Heart right ventricle (tissue), 16 donors: ENCODE data around the gene DELE1. TPM values are rescaled to one million over a fixed set of nuclear protein-coding genes. Genes with fewer than 3 reads are reported as not detected.
A peak's percentile ranks its signal among the peaks of the same experiment; 100 is the strongest.

ENCODE experiments used
- ATAC-seq, 8 donors: fragments of 200-7000 bp; cut with Tn5 transposase; one replicate each; pipeline ENCODE4 v1.9.1; 2020; ENCODE audit warnings: mild to moderate bottlenecking in 8 of 8, moderate library complexity in 8 of 8, moderate number of reproducible peaks in 1 of 8
- DNase-seq, 2 donors: peaks; one replicate each; pipeline ENCODE4 v3.0.0-alpha.2; 2020
- H3K27ac ChIP-seq, 10 donors: fragments of 200-600 bp; sonication (generic) in 2 of 10; one replicate each; pipeline versions ENCODE4 v1.5.0 to v1.8.0; 2020 to 2022; ENCODE audit warnings: mild to moderate bottlenecking in 3 of 10
- H3K27me3 ChIP-seq, 7 donors: fragments of 200-600 bp; one replicate each; pipeline ENCODE4 v1.8.0; 2021 to 2022; ENCODE audit warnings: mild to moderate bottlenecking in 2 of 7
- H3K36me3 ChIP-seq, 9 donors: fragments of 200-600 bp; sonication (generic) in 1 of 9; one replicate each; pipeline versions ENCODE4 v1.5.0 to v1.8.0; 2020 to 2022; ENCODE audit warnings: mild to moderate bottlenecking in 2 of 9
- H3K4me1 ChIP-seq, 9 donors: fragments of 200-600 bp; sonication (generic) in 1 of 9; one replicate each; pipeline versions ENCODE4 v1.5.0 to v1.8.0; 2020 to 2022; ENCODE audit warnings: mild to moderate bottlenecking in 4 of 9
- H3K4me3 ChIP-seq, 10 donors: fragments of 200-600 bp; sonication (generic) in 2 of 10; one replicate each; pipeline versions ENCODE4 v1.5.0 to v1.8.0; 2020 to 2022; ENCODE audit warnings: mild to moderate bottlenecking in 7 of 10, moderate library complexity in 2 of 10
- H3K9me3 ChIP-seq, 11 donors: fragments of 200-600 bp in 10 of 11; sonication (generic) in 2 of 11; one replicate each; pipeline versions ENCODE4 v1.5.0 to v1.8.0; 2013 to 2022; ENCODE audit warnings: mild to moderate bottlenecking in 2 of 11, control low read depth in 1 of 11, moderate library complexity in 1 of 11
- WGBS, 2 donors: extraction: QIAGEN DNeasy Blood & Tissue Kit; methylation state at CpG; one replicate each; pipeline ENCODE4 v1.1.7; 2013; ENCODE audit warnings: inconsistent platforms in 1 of 2; 5-methylcytosine and 5-hydroxymethylcytosine counted together
- intact Hi-C, 10 donors: fragments of 100-400 bp; cut with DNase I; formaldehyde crosslinking; loops; one replicate each; pipeline versions ENCODE4 v1.11.1 to v1.14.2; 2022
- polyA plus RNA-seq, 2 donors: library from polyadenylated mRNA; stranded (reverse); fragments of 200-250 nt; gene quantifications; one replicate each; pipeline ENCODE4 v1.2.3, GENCODE V29; 2013
- total RNA-seq, 10 donors: library from RNA; stranded (reverse); fragmentation: NEBNext Ultra II Directional in 3 of 10; extraction: Animal tissue kit (Norgen Biotek cat#: 25700) in 3 of 10; gene quantifications; one replicate each; pipeline versions ENCODE4 v1.2.1 to v1.2.4, GENCODE V29; 2021 to 2023
- TF ChIP-seq, protein P1 (sequence below), 9 donors: fragments of 200-600 bp; sonication (generic) in 2 of 9; IDR thresholded peaks; one replicate each; pipeline versions ENCODE4 v1.5.0 to v1.8.0; 2021 to 2022; ENCODE audit warnings: antibody characterized with exemption in 9 of 9, mild to moderate bottlenecking in 5 of 9, moderate library complexity in 1 of 9
- donor health status: Arrhythmogenic right ventricular cardiomyopathy.
- donor health status: ischemic (EF 13 %, LVEDD 7.1; RV severe dilation, severe dysfunction).
- donor health status: healthy with polysubstance abuse.
- donor health status: DM: no; HTN: yes; CAD: no.
- donor health status: DM: no; HTN: no; CAD: no.
- donor health status: ischemic (EF 25% LVEDD 6.9; RV normal size, moderate dysfunction).
- donor health status: ischemic (EF 25% LVEDD 5.7; RV mildly dilated, moderate dysfunction).
- donor health status: healthy.
- donor health status: DM: yes; HTN: yes; CAD: no.
- donor health status: Ischemic cardiomyopathy.
- donor health status: ischemic (EF 35%, LVEDD 5.7; RV mildly dilated, moderate dysfunction).
- donor health status: nonischemic (EF 11% LVEDD 7.7; RV severe dilation, severe dysfunction).
- donor health status: DM: yes; HTN: yes; CAD: no.
- donor health status: PGD.
- donor health status: ischemic (EF 29% LVEDD 5.4; RV normal size, mild dysfunction).
- donor health status: nonischemic (EF 23%, LVEDD 6.1; RV moderate dilation, normal function).

DELE1 gene
- total and polyA plus RNA-seq, 12 donors = 50.1 to 192 (median 113) TPM

GRCh38 chr5:141958113-141958512 is 34.4 kb downstream of the DELE1 start, which contains the start of gene PCDH12:
PCDH12 (minus strand) TSS chr5:141958202; CDS start chr5:141957851, 351 bp downstream.
- WGBS, 2 donors = 17 to 31% methylated on average over 7 of the region's 7 CpGs
- intact Hi-C loops = loop anchor here in 8 of 10 donors (2.0 to 10.0 kb wide), 4 partner anchors 36 to 77 kb away; partner anchors contain the start of gene DELE1 (in 5 of the 8)
- Histone ChIP-seq H3K4me3 (peak within 1 kb of the TSS; percentile 25 to 60 (median 50)), H3K36me3 (peaks cover 0 to 4% (median 0%) of the 10 kb centered on the region in 9 donors), H3K27me3 (no peaks in the 10 kb centered on the region), H3K27ac (peak within 1 kb of the TSS; percentile 59 to 89 (median 83)), H3K4me1 (peaks cover 5 to 67% (median 46%) of the 10 kb centered on the region in 9 donors), H3K9me3 (no peaks in the 10 kb centered on the region)
- DNase-seq = peak; percentile 68 to 83
- peak; percentile 58 to 82 (median 72) for ATAC-seq
- TF ChIP-seq, protein P1, sequence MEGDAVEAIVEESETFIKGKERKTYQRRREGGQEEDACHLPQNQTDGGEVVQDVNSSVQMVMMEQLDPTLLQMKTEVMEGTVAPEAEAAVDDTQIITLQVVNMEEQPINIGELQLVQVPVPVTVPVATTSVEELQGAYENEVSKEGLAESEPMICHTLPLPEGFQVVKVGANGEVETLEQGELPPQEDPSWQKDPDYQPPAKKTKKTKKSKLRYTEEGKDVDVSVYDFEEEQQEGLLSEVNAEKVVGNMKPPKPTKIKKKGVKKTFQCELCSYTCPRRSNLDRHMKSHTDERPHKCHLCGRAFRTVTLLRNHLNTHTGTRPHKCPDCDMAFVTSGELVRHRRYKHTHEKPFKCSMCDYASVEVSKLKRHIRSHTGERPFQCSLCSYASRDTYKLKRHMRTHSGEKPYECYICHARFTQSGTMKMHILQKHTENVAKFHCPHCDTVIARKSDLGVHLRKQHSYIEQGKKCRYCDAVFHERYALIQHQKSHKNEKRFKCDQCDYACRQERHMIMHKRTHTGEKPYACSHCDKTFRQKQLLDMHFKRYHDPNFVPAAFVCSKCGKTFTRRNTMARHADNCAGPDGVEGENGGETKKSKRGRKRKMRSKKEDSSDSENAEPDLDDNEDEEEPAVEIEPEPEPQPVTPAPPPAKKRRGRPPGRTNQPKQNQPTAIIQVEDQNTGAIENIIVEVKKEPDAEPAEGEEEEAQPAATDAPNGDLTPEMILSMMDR (IDR thresholded peaks at IDR 0.05) = peak in 2 of 9 donors; percentile 10 to 16

DNA sequence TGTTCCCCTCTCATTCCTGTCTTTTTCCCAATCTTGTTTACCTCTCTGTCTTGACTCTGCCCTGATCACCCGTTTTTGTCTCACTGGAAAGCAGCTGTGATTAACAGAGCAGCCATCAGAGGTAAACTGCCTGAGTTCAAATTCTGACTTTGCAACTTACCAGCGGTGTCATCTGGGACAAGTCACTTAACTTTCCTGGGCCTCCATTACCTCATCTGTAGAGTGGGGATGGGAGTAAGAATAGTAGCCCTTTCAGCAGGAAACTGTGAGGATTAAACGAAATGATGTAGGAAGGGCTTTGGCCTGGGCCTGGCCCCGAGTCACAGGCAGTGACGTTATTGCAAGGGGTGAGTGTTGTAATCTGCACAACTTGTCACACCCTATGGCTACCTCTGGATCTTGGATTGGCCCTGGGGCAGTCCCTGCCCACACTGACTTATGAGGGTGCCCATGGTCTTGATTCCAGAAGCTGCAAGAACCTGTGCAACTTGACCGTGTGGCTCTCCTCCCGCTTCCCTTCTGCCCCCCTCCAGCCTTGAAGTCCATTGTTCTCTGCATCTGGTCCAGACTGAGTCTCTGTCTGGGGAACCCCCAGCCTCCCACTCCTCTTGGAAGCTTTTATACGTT is 35.0 kb downstream of the DELE1 start:
- peak overlapping the region; percentile 59 to 89 (median 83) for H3K27ac ChIP-seq
- DNase-seq (peak in 1 of 2 donors; percentile 48), ATAC-seq (peak; percentile 20 to 72 (median 58))
- no peaks in the 10 kb centered on the region for H3K27me3 ChIP-seq
- H3K36me3 ChIP-seq = peaks cover 0 to 4% (median 0%) of the 10 kb centered on the region in 9 donors
- TF ChIP-seq, protein P1 (IDR thresholded peaks at IDR 0.05) = no peak
- 54 to 69% methylated on average over 8 of the region's 8 CpGs for WGBS, 2 donors
- H3K4me3 ChIP-seq = peak overlapping the region in 8 of 10 donors; percentile 15 to 60 (median 54)
- no peaks in the 10 kb centered on the region for H3K9me3 ChIP-seq
- peaks cover 5 to 64% (median 46%) of the 10 kb centered on the region in 9 donors for H3K4me1 ChIP-seq
- intact Hi-C loops = loop anchor here in 8 of 10 donors (2.0 to 10.0 kb wide), 4 partner anchors 36 to 78 kb away; partner anchors contain the start of gene DELE1 (in 5 of the 8)

DNA sequence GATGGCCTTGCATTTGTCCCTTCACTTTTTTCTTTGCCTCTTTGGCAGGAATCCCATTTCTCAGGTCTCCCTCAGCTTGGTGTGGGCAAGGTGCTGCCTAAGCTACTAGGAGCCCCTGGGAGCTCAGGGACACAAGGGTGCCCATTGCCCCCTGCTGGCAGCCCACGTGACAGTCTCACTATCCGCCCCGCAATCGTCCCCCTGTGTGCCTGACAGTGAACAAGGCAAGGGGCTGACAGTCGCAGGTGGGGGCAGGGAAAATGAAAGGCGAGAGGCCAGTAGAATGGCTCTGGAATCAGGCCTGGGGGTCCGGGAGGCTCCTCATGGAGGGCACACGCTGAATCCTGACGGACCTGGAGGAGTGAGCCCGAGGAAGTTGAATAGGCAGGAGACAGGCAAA is 36.3 kb downstream of the DELE1 start:
- H3K36me3 ChIP-seq = peaks cover 0 to 2% (median 0%) of the 10 kb centered on the region in 9 donors
- WGBS, 2 donors = 49 to 55% methylated on average over 10 of the region's 10 CpGs
- no peaks in the 10 kb centered on the region for H3K27me3 ChIP-seq
- H3K4me1 ChIP-seq = peaks cover 5 to 60% (median 44%) of the 10 kb centered on the region in 9 donors
- no peak overlapping the region for H3K4me3 ChIP-seq
- ATAC-seq (peak in 2 of 8 donors; percentile 27 to 41), DNase-seq (no peak)
- H3K27ac ChIP-seq = peak overlapping the region in 8 of 10 donors; percentile 36 to 89 (median 82)
- H3K9me3 ChIP-seq = no peaks in the 10 kb centered on the region
- TF ChIP-seq, protein P1 (IDR thresholded peaks at IDR 0.05) = peak in 6 of 9 donors; percentile 28 to 49 (median 36)
- intact Hi-C loops = loop anchor here in 9 of 10 donors (1.0 to 10.0 kb wide), 11 partner anchors 38 to 295 kb away; partner anchors contain the start of gene DELE1 (in 1 of the 9)

- TF ChIP-seq, protein P1 (IDR thresholded peaks at IDR 0.05) = peak; percentile 86 to 95 (median 91)
- Histone ChIP-seq H3K27ac (peak overlapping the region in 8 of 10 donors; percentile 36 to 89 (median 82)), H3K27me3 (no peaks in the 10 kb centered on the region), H3K36me3 (no peaks in the 10 kb centered on the region), H3K4me3 (no peak overlapping the region), H3K9me3 (no peaks in the 10 kb centered on the region), H3K4me1 (peaks cover 5 to 55% (median 41%) of the 10 kb centered on the region in 9 donors)
- DNase-seq = peak; percentile 86 to 92
- peak; percentile 78 to 87 (median 82) for ATAC-seq
- WGBS, 2 donors = 26 to 29% methylated on average over 14 of the region's 14 CpGs
- intact Hi-C loops = loop anchor here in 9 of 10 donors (1.0 to 10.0 kb wide), 11 partner anchors 38 to 295 kb away; partner anchors contain the start of gene DELE1 (in 1 of the 9)
These were observed 37.0 kb downstream of the DELE1 start for GRCh38 chr5:141960449-141961323.
